Activated naive CD8-positive, alpha-beta T cell treated with anti-CD3 and anti-CD28 coated beads, Interleukin-2, amount 50 U/mL, for 16 hours (primary cell): ENCODE data around the gene VAV2.
"Not testable (repeated sequence)": the region's sequence is repeated elsewhere in the genome, so short reads cannot be mapped to it uniquely, and the experiment has no call there.

Experiments
- DNase-seq: peaks from one replicate; pipeline ENCODE4 v3.0.0-alpha.2; 2020; ENCODE audit warnings: low read depth, low spot score

The VAV2 gene

GRCh38 chr9:133996531-133997520 is 4.7 kb upstream of the VAV2 start:
- DNase-seq, result no peak

GRCh38 chr9:133995012-133995896 is 3.1 kb upstream of the VAV2 start:
- DNase-seq, result no peak

GRCh38 chr9:133994353-133995011 is 2.4 kb upstream of the VAV2 start:
- DNase-seq, result peak; percentile 42

- no peak for DNase-seq
Observed at GRCh38 chr9:133993635-133994253, 1.6 kb upstream of the VAV2 start.

GRCh38 chr9:133992780-133993634 is 883 bp upstream of the VAV2 start:
- peak; percentile 60 for DNase-seq

GRCh38 chr9:133991214-133991921 is 756 bp downstream of the VAV2 start:
- no peak for DNase-seq

- DNase-seq, result no peak
Observed at GRCh38 chr9:133990366-133991213, 1.5 kb downstream of the VAV2 start.

GRCh38 chr9:133989625-133990365 is 2.3 kb downstream of the VAV2 start:
- DNase-seq, result no peak

GRCh38 chr9:133988771-133989170 is 3.4 kb downstream of the VAV2 start:
- not testable (repeated sequence) for DNase-seq

GRCh38 chr9:133987946-133988665 is 4.0 kb downstream of the VAV2 start:
- DNase-seq, result no peak

GRCh38 chr9:133987446-133987788 is 4.7 kb downstream of the VAV2 start:
- DNase-seq, result no peak

GRCh38 chr9:133986774-133987445 is 5.2 kb downstream of the VAV2 start:
- DNase-seq, result no peak

GRCh38 chr9:133986061-133986460 is 6.1 kb downstream of the VAV2 start:
- DNase-seq, result no peak

- no peak for DNase-seq
Observed at GRCh38 chr9:133982971-133983720, 9.0 kb downstream of the VAV2 start.

GRCh38 chr9:133981958-133982681 is 10.0 kb downstream of the VAV2 start:
- no peak for DNase-seq

GRCh38 chr9:133981589-133981957 is 10.6 kb downstream of the VAV2 start:
- DNase-seq, result no peak
